Peyer's patch (tissue), 4 donors: ENCODE data around the gene POU2AF1. TPM values are rescaled to one million over a fixed set of nuclear protein-coding genes. Genes with fewer than 3 reads are reported as not detected.

Source experiments
- DNase-seq, 3 donors: peaks; one replicate each; pipeline ENCODE4 v3.0.0-alpha.2; 2017 to 2019
- H3K27ac ChIP-seq, 4 donors: fragments of 200-600 bp; sonication (generic); one replicate each; pipeline ENCODE4 v1.5.1; 2016 to 2019
- H3K27me3 ChIP-seq, 2 donors: fragments of 200-600 bp; sonication (generic); one replicate each; pipeline ENCODE4 v1.5.1; 2019
- H3K36me3 ChIP-seq, 3 donors: fragments of 200-600 bp; sonication (generic); one replicate each; pipeline ENCODE4 v1.5.1; 2016 to 2019
- H3K4me1 ChIP-seq, 4 donors: fragments of 200-600 bp; sonication (generic); one replicate each; pipeline ENCODE4 v1.5.1; 2016 to 2019
- H3K4me3 ChIP-seq, 4 donors: fragments of 200-600 bp; sonication (generic); 1 replicate in 3 of 4; 2 replicates in 1 of 4; pipeline ENCODE4 v1.5.1; 2016 to 2019; ENCODE audit warnings: mild to moderate bottlenecking in 1 of 4
- H3K9me3 ChIP-seq, 4 donors: fragments of 200-600 bp; sonication (generic); one replicate each; pipeline ENCODE4 v1.5.1; 2016 to 2019; ENCODE audit warnings: mild to moderate bottlenecking in 1 of 4
- POLR2A ChIP-seq, 2 donors: fragments of 450-650 bp; IDR thresholded peaks; one replicate each; pipeline ENCODE4 v1.5.1; 2017; ENCODE audit warnings: antibody characterized with exemption in 2 of 2, mild to moderate bottlenecking in 2 of 2, moderate library complexity in 2 of 2
- total RNA-seq, 4 donors: library from RNA; depleted of rRNA; stranded (reverse); fragments of >200 nt; gene quantifications; one replicate each; pipeline ENCODE4 v1.1.0, GENCODE V29; 2016
- TF ChIP-seq, protein P1 (sequence below), 6 experiments: fragments of 450-650 bp in 4 of 6; fragments of 200-600 bp in 2 of 6; sonication (generic) in 1 of 6; IDR thresholded peaks; one replicate each; pipeline ENCODE4 v1.5.1; 2017 to 2019; ENCODE audit warnings: antibody characterized with exemption in 6 of 6, mild to moderate bottlenecking in 3 of 6, moderate library complexity in 1 of 6

The POU2AF1 gene
- total RNA-seq, 4 donors from 2014 or later, result 5.0 to 33.0 (median 5.4) TPM

DNA sequence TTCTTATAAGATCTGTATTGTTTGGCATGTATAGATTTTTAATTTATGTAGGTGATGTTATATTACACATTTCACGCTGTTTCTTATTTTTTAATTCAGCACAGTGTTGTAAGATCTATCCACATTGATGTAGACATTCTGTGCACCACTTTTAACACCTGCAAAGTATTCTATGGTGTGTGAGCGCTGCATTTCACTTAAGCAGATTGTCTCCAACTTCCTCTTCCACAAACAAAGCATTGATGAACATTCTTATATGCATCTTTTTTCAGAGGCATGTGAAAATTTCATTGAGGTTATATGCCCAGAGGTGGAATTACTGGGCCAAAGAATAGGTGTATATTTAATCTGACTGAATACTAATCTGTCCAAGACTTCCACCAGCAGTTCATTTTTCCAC, 3.4 kb upstream of the POU2AF1 start:
- Histone ChIP-seq H3K9me3 (no peaks in the 10 kb centered on the region), H3K36me3 (no peaks in the 10 kb centered on the region), H3K4me3 (no peak overlapping the region), H3K27ac (peak overlapping the region in 1 of 4 donors; percentile 34), H3K4me1 (peaks cover 0 to 6% (median 2%) of the 10 kb centered on the region in 4 donors), H3K27me3 (no peaks in the 10 kb centered on the region)
- no peak for TF ChIP-seq POLR2A (IDR thresholded peaks at IDR 0.05)
- TF ChIP-seq, protein P1, sequence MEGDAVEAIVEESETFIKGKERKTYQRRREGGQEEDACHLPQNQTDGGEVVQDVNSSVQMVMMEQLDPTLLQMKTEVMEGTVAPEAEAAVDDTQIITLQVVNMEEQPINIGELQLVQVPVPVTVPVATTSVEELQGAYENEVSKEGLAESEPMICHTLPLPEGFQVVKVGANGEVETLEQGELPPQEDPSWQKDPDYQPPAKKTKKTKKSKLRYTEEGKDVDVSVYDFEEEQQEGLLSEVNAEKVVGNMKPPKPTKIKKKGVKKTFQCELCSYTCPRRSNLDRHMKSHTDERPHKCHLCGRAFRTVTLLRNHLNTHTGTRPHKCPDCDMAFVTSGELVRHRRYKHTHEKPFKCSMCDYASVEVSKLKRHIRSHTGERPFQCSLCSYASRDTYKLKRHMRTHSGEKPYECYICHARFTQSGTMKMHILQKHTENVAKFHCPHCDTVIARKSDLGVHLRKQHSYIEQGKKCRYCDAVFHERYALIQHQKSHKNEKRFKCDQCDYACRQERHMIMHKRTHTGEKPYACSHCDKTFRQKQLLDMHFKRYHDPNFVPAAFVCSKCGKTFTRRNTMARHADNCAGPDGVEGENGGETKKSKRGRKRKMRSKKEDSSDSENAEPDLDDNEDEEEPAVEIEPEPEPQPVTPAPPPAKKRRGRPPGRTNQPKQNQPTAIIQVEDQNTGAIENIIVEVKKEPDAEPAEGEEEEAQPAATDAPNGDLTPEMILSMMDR (IDR thresholded peaks at IDR 0.05), result no peak
- DNase-seq, result no peak

DNA sequence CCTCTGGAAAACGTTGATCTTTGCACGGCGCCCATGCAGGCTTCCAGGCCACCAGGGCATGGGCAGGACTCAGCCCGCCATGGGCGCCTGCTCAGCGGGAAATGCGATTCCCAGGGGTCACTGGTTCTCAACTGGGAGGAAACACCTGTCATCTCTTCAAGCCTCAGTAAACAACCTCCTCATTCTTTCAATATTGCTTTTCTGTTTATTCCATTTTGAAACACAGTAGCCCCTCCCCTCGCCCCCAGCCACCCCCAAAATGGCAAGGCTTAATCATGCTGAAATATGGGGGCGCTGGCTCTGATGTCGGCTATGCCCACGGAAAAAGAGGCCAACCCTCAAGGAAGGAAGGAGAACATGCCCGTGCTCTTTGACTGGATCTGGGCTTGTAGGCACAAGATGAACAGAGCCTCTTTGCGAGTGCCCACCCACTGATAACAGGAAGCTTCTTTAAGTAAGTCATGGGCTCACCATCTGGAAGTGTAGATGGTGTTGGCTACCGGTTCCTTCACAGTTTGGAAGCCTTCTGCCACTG, 594 bp upstream of the POU2AF1 start:
- H3K4me1 ChIP-seq, result peaks cover 0 to 6% (median 2%) of the 10 kb centered on the region in 4 donors
- TF ChIP-seq, protein P1 (IDR thresholded peaks at IDR 0.05), result no peak
- no peak for TF ChIP-seq POLR2A (IDR thresholded peaks at IDR 0.05)
- H3K9me3 ChIP-seq, result no peaks in the 10 kb centered on the region
- H3K27me3 ChIP-seq, result no peaks in the 10 kb centered on the region
- H3K4me3 ChIP-seq, result peak overlapping the region in 3 of 4 donors; percentile 10 to 50 (median 38)
- H3K27ac ChIP-seq, result peak overlapping the region in 3 of 4 donors; percentile 30 to 92 (median 81)
- no peaks in the 10 kb centered on the region for H3K36me3 ChIP-seq
- DNase-seq, result peak in 2 of 3 donors; percentile 79 to 82

DNA sequence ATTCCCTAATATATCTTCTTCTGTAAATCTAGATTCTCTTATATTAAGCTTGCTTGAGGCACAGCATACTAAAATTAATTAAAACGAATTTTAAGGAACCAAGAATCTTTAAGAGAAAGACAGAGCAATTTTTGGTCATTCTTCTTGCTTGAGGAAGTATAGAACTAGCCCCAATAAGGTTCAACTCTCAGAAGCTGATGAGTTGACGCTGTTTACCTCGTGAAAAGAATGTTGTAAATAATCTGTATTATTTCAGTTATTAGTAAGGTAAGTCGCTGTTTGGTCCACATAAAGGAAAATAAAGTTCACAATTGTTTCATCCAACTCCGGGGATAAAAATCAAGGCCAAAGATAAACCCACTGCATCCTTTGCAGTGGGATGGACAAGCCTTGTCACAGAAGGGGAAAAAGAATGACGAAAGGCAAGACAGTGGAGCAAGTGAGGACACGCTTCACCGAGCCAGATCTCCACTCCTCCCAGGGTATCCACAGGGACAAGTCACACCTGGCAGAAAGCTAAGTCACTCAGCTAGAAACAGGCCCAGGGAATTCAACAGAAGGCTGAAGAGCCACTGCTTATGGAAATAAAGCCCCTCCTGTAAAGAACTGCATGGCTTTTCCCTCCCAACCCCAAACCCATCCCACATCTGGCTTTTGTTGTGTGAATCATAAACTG, 752 bp downstream of the POU2AF1 start:
- H3K36me3 ChIP-seq, result no peaks in the 10 kb centered on the region
- peak overlapping the region in 2 of 4 donors; percentile 38 to 50 for H3K4me3 ChIP-seq
- no peaks in the 10 kb centered on the region for H3K9me3 ChIP-seq
- TF ChIP-seq, protein P1 (IDR thresholded peaks at IDR 0.05), result no peak
- TF ChIP-seq POLR2A (IDR thresholded peaks at IDR 0.05), result no peak
- H3K27me3 ChIP-seq, result no peaks in the 10 kb centered on the region
- peak overlapping the region in 2 of 4 donors; percentile 81 to 92 for H3K27ac ChIP-seq
- DNase-seq, result no peak
- H3K4me1 ChIP-seq, result peaks cover 0 to 6% (median 2%) of the 10 kb centered on the region in 4 donors

DNA sequence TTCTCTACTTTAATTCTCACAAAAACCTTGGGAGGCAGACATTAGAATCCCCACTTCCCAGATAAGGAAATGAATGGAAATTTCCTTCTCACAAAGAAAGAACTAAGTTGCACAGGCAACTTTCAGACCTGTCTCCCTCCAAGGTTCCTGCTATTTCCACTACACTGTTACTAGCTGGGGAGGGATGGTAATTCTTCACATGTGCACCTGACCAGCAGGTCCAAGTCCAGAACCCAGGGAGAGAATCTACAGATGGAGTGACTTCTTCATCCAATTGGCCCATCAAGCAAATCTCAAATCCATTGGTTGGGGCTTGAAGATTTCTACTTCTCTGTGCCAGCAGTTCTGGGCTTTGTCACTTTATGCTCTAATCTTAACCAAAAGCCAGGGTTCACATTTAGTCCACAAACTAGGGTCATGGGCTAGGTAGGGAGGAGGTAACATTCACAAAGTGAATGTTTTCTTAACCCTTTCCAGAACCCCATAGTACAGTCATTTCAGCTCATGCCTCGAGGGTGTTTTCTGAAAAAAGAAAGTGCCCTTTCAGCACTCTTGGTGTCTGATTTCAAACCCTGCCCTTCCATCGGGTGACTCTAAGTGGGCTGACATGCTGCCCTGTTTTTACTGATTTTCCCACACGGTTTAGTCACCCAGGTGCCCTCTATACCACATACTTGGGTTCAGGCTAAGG, 2.7 kb downstream of the POU2AF1 start:
- Histone ChIP-seq H3K27me3 (no peaks in the 10 kb centered on the region), H3K36me3 (no peaks in the 10 kb centered on the region), H3K4me3 (peak overlapping the region in 1 of 4 donors; percentile 50), H3K27ac (peak overlapping the region in 1 of 4 donors; percentile 92), H3K9me3 (no peaks in the 10 kb centered on the region), H3K4me1 (peaks cover 0 to 6% (median 2%) of the 10 kb centered on the region in 4 donors)
- TF ChIP-seq, protein P1 (IDR thresholded peaks at IDR 0.05), result no peak
- TF ChIP-seq POLR2A (IDR thresholded peaks at IDR 0.05), result no peak
- DNase-seq, result no peak

DNA sequence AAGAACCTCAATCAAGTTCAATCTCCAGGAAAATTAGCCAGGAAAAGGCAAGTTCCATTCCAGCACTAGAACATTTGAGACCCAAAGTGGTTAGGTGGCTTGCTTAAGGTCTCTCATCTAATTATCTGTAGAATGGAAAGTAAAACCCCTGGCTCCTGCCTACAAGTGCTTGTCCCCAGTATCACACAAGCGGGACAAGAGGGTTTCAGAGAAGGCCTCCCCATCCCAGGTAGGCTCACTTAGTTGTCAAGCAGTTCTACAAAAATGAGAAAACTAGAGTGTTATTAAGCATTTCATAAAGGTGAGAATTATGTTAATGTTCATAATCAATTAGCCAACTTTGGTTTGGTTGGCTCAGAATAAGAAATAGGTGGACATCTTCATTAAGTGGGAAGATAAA, 5.5 kb downstream of the POU2AF1 start:
- no peaks in the 10 kb centered on the region for H3K27me3 ChIP-seq
- H3K36me3 ChIP-seq, result no peaks in the 10 kb centered on the region
- no peak for TF ChIP-seq POLR2A (IDR thresholded peaks at IDR 0.05)
- TF ChIP-seq, protein P1 (IDR thresholded peaks at IDR 0.05), result no peak
- no peak overlapping the region for H3K4me3 ChIP-seq
- no peak for DNase-seq
- peaks cover 0 to 5% (median 0%) of the 10 kb centered on the region in 4 donors for H3K4me1 ChIP-seq
- peak overlapping the region in 1 of 4 donors; percentile 63 for H3K27ac ChIP-seq
- H3K9me3 ChIP-seq, result no peaks in the 10 kb centered on the region
